Stimulated activated CD4-positive, alpha-beta T cell treated with anti-CD3 and anti-CD28 coated beads, Interleukin-12 subunit alpha, Interleukin-12 subunit beta, amount 100 ng/mL, for 24 hours (primary cell): Measurements from ENCODE around the gene ABHD12.
"Not testable (repeated sequence)": the region's sequence is repeated elsewhere in the genome, so short reads cannot be mapped to it uniquely, and the experiment has no call there.

Experiments used
- DNase-seq, 2 experiments: peaks; one replicate each; pipeline ENCODE4 v3.0.0-alpha.2; 2020; ENCODE audit warnings: low read depth in 2 of 2

Gene ABHD12

GRCh38 chr20:25321991-25322390 lies 68.6 kb downstream of the ABHD12 start:
- no peak for DNase-seq

DNA sequence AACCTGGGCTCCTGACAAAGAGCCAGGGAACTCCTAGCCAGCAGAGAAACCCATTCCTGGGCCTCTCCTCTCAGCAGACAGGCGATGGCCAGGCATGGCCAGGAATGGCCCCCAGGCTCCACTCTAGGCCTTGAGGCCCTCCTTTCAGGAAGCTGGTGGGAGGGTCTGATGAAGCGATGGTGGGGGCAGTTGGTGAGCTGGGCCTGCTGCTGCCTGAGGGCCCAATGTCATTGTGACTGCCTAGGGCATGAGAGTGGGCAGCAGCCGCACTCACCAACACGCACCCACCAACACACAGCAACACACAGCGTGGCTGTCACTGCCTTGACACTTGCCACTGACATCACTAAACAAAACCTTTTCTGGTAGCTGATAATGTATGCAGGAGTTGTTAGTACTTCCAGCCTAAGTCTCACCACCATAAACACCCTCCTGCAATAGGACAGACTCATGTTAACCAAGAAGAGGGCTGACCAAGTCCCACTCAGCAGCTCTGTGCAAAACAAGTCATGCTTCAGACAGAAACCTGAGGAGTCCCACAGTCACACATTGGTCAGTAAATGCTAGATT lies 69.3 kb downstream of the ABHD12 start:
- no peak for DNase-seq

DNA sequence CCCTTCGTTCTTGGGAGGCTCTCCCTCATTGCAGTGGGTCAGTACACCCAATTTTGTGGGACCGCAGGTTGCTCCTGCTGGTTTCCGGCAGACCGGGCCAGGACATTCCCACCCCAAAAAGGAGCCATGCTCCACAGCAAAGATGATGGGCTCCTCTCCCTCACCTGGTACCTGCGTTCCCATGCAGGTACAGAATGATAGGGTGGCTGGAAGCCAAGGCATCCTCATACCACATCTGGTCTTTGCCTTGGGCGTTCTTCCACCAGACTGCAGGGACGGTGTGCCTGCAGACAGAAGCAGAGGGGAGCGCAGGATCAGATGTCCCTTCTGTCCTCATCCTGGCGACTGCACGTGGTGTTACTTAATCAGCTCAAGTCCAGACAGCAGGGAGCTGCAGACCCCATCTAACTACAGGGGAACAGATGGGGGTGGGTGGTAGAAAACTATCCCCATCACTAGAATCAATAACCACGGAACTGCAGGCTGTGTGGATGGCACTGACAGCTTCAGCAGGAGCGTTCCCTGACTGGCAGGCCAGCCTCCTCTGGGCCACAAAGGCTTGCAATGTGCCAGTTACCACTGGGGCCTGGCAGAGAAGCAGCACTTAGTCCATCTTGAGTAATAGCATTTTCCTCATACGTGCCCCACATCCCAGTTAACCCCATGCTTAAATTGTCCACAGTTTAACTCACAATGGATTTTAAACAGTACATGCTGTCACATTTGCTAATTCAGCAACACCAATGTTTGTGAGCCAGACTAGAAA lies 70.4 kb downstream of the ABHD12 start:
- DNase-seq, result no peak

- DNase-seq, result no peak
Measured at GRCh38 chr20:25319241-25320034, 71.2 kb downstream of the ABHD12 start.

DNA sequence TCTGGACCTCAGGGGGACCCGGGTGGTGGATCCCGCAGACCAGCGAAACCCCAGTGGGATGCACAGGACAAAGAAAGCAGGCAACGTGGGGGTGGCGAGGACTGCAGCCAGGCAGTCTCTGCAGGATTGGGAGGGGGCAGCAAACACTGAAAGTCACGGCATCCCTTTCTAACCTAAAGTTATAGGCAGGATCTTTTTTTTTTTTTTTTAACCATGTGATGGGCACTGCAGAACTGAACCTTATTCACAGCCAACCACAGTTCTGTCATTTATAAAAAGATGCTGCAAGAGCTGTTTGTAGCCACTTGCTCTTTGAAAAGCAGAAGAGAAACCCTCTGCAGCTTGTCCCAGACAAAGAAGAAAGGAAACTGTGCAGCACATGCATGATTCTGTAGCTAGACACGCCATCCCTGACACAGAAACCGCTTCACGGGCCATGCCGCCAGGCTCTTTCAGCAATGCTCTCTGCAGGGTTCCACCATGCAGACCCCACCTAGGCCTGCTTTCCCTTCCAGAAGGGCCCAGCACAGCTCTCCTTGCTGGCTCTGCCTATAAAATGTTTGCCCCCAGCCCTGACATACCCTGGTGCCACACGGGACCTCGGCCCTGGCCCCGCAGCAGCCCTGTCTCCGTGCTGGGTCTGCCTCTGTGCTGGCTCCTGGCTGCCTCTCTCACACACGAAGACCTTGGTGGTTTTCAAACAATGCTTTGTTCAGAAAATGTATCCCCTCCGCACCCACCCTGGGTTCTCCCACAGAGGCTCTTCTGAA lies 72.0 kb downstream of the ABHD12 start:
- DNase-seq, result no peak

- DNase-seq, result no peak
Measured at GRCh38 chr20:25317351-25318075, 73.1 kb downstream of the ABHD12 start.

- DNase-seq, result no peak
Measured at GRCh38 chr20:25316506-25317190, 74.0 kb downstream of the ABHD12 start.

- DNase-seq, result no peak
Measured at GRCh38 chr20:25315418-25316210, 75.0 kb downstream of the ABHD12 start.

DNA sequence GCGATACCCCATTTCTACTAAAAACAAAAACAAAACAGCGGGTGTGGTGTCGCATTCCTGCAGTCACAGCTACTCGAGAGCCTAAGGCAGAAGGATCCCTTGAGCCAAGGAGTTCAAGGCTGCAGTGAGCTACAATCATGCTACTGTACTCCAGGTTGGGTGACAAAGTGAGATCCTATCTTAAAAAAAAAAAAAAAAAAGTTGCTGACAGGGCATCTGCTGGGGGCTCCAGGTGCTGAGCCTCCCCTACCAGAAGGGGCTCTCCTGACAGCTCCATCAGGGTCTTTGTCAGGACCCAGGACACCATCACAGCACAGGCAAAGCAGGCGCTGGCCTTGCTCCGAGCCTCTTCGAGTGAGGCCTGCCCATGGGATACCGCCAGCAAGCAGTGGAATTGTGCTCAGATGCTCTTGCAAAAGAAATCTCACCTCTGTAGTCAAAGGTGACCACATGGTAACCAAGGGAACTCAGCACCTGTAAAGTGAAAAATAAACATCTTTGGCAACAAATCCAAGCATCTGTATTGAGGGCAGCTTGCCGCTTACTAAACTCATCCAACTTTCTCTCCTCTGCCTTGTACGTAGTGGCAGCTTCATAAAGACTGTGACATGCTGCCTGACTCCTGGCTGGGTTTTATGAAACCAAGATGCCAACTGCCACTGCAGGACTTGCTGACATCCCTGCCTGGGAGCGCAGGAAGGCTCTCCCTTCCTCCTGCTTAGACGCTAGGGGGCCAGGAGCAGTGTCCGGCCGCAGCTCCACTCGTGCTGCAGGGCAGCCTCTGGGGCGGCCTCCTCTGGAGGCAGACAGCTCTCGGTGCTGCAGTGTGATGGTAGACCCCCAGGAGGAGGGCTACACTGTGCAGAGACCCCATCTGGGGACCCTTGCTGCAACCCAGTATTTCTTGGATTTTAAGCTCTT lies 75.9 kb downstream of the ABHD12 start:
- no peak for DNase-seq

GRCh38 chr20:25313593-25313992 lies 77.0 kb downstream of the ABHD12 start:
- DNase-seq, result no peak

GRCh38 chr20:25312716-25313115 lies 77.9 kb downstream of the ABHD12 start:
- not testable (repeated sequence) for DNase-seq

- DNase-seq, result no peak
Measured at GRCh38 chr20:25310921-25311728, 79.5 kb downstream of the ABHD12 start.

DNA sequence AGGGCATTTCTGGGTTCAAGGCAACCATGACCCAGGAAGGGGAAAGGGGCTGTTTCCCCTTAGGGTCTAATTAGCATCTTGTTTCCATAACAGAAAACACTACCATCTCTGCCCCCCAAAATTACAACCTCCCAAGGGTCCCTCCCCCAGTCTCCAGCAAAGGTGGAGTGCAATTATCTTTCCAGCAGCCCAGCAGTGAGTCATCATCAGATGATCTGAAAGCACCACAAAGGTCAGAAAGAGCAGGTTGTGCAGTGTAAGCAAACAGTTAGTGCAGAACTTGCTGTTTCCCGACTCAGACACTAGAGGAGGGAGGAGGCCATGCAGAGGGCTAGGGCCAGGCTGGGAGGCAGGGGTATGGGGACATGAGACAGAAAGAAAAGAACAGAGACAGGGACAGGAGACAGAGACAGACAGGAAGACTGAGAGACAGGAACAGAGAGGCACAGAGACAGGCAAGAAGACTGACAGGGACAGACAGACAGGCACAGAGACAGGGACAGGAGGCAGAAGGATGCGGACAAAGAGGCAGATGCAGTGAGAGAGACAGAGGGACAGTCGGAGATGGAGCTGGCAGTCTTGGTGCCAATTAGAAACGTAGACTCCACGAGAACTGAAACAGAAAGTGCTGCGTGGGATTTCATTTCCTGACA lies 80.2 kb downstream of the ABHD12 start:
- DNase-seq, result peak; percentile 24 to 39

GRCh38 chr20:25309395-25310267 lies 81.0 kb downstream of the ABHD12 start:
- no peak for DNase-seq

DNA sequence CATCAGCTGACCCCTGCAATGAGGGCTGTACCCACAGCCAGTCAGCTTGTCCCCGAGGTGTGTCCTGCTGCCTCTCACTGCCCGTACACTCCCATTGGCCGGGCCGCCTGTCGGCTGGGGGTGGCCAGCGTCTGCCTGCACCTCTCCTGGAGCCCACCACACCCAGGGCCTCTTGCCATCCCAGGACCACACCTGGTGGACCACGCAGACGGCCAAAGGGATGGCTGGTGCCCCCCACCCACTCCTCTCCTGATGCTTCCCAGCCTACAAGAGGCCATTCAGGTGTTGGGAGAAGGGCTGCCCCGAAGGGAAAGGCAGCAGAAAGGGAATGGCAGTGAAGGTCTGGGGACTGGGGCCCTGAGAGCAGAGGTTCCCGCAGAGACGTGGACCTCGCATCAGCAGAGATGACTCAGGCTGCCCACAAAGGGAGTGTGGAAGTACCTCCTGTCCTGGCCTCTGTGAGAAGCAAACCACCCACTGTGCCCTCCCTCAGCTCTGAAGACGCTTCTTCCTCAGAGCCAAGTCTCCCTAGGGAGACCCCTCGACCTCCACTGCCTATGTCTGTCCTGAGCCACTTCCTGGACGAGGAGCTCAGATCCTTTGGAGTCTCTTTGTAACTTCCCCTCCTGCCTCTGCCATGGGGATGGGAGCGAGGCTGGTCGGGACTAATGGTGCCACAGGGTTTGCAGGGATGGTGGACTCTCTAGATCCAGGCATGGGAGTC lies 81.8 kb downstream of the ABHD12 start:
- no peak for DNase-seq

DNA sequence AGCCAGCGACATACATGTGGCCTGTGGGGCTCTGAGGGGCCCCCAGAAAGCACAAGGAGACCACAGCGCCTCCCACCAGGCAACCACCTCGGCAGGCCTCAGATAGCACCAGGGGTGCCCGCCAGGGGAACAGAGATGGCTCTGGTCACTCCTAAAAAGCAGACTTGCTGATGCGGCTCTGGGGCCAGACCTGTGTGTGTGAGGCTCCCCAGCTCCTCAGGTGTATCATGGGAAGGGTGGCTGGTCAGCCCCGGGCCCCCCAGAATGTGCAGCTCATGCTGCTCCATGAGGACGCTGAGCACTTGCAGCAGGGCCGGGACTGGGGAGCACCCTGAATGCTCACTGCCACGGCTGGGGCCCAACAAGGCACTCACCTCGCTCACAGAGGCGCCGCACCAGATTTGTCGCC lies 82.5 kb downstream of the ABHD12 start:
- no peak for DNase-seq
